ENCODE results near the gene HSPBAP1.
A peak's percentile ranks its signal among the peaks of the same experiment; 100 is the strongest.

HSPBAP1 gene

GRCh38 chr3:122773944-122774509 is 19.6 kb downstream of the HSPBAP1 start:
- peak overlapping the region; percentile 93 for H3K4me2 ChIP-seq (ENCODE audit: low read depth, low read length)

GRCh38 chr3:122772827-122773226 is 20.8 kb downstream of the HSPBAP1 start:
- Histone ChIP-seq H3K79me2 (ENCODE audit: low read length) (no peaks in the 10 kb centered on the region), H4K20me1 (ENCODE audit: insufficient read depth, low read length) (no peaks in the 10 kb centered on the region), H2AFZ (ENCODE audit: low read length) (no peak overlapping the region), H3F3A (ENCODE audit: insufficient read depth, low read length) (peaks cover 36% of the 10 kb centered on the region), H3K4me2 (ENCODE audit: low read depth, low read length) (no peak overlapping the region), H3K9me2 (replicated peaks; ENCODE audit: insufficient read depth, low read length) (no peaks in the 10 kb centered on the region), H3K9ac (ENCODE audit: low read length) (no peak overlapping the region), H3K27ac (ENCODE audit: low read length) (peak overlapping the region; percentile 89; the same call in 1 of the 2 replicates), H3K4me1 (ENCODE audit: low read length) (peaks cover 38% of the 10 kb centered on the region), H3K27me3 (replicated peaks; ENCODE audit: insufficient read depth, low read length) (no peaks in the 10 kb centered on the region), H3K36me3 (replicated peaks; ENCODE audit: insufficient read depth, low read length) (no peaks in the 10 kb centered on the region), H3K9me3 (replicated peaks; ENCODE audit: insufficient read depth, low read length) (no peaks in the 10 kb centered on the region), H3K4me3 (ENCODE audit: low read length) (no peak overlapping the region)
- no peak for TF ChIP-seq EZH2phosphoT487 (IDR thresholded peaks at IDR 0.05; ENCODE audit: low read length)
- no peak for TF ChIP-seq CTCF (IDR thresholded peaks at IDR 0.05; ENCODE audit: low read length)
- no peak for DNase-seq

More at GRCh38 chr3:122773944-122774509, 19.6 kb downstream of the HSPBAP1 start:
- Histone ChIP-seq H3K4me1 (ENCODE audit: low read length) (peaks cover 39% of the 10 kb centered on the region), H3K4me3 (ENCODE audit: low read length) (peak overlapping the region; percentile 43), H3K79me2 (ENCODE audit: low read length) (no peaks in the 10 kb centered on the region), H3K9me3 (replicated peaks; ENCODE audit: insufficient read depth, low read length) (no peaks in the 10 kb centered on the region), H3K9ac (ENCODE audit: low read length) (peak overlapping the region; percentile 50), H3K27ac (ENCODE audit: low read length) (peak overlapping the region; percentile 89), H4K20me1 (ENCODE audit: insufficient read depth, low read length) (no peaks in the 10 kb centered on the region), H3K27me3 (replicated peaks; ENCODE audit: insufficient read depth, low read length) (no peaks in the 10 kb centered on the region), H3K9me2 (replicated peaks; ENCODE audit: insufficient read depth, low read length) (no peaks in the 10 kb centered on the region), H3F3A (ENCODE audit: insufficient read depth, low read length) (peaks cover 31% of the 10 kb centered on the region), H2AFZ (ENCODE audit: low read length) (peak overlapping the region; percentile 78), H3K36me3 (replicated peaks; ENCODE audit: insufficient read depth, low read length) (no peaks in the 10 kb centered on the region)
- DNase-seq: peak; percentile 49
- TF ChIP-seq EZH2phosphoT487 (IDR thresholded peaks at IDR 0.05; ENCODE audit: low read length) (no peak), CTCF (IDR thresholded peaks at IDR 0.05; ENCODE audit: low read length) (no peak), EZH2 (optimal IDR thresholded peaks at IDR 0.05; ENCODE audit: low read depth, low read length) (no peak)

- Histone ChIP-seq H3K9ac (ENCODE audit: low read length) (no peak overlapping the region), H2AFZ (ENCODE audit: low read length) (no peak overlapping the region), H4K20me1 (ENCODE audit: insufficient read depth, low read length) (no peaks in the 10 kb centered on the region), H3K9me3 (replicated peaks; ENCODE audit: insufficient read depth, low read length) (no peaks in the 10 kb centered on the region), H3K27ac (ENCODE audit: low read length) (no peak overlapping the region), H3K36me3 (replicated peaks; ENCODE audit: insufficient read depth, low read length) (no peaks in the 10 kb centered on the region), H3K4me3 (ENCODE audit: low read length) (no peak overlapping the region), H3K27me3 (replicated peaks; ENCODE audit: insufficient read depth, low read length) (no peaks in the 10 kb centered on the region), H3F3A (ENCODE audit: insufficient read depth, low read length) (peaks cover 36% of the 10 kb centered on the region), H3K79me2 (ENCODE audit: low read length) (no peaks in the 10 kb centered on the region), H3K4me1 (ENCODE audit: low read length) (peaks cover 30% of the 10 kb centered on the region), H3K4me2 (ENCODE audit: low read depth, low read length) (no peak overlapping the region), H3K9me2 (replicated peaks; ENCODE audit: insufficient read depth, low read length) (no peaks in the 10 kb centered on the region)
- TF ChIP-seq EZH2 (optimal IDR thresholded peaks at IDR 0.05; ENCODE audit: low read depth, low read length) (no peak), CTCF (IDR thresholded peaks at IDR 0.05; ENCODE audit: low read length) (no peak), EZH2phosphoT487 (IDR thresholded peaks at IDR 0.05; ENCODE audit: low read length) (no peak)
- DNase-seq: no peak
Observed at GRCh38 chr3:122770521-122771202, 23.0 kb downstream of the HSPBAP1 start.

Data from MM.1S (cell line).